GF-D8 (cell line): ENCODE results near the gene C12orf43.
"Not testable (repeated sequence)": the region's sequence is repeated elsewhere in the genome, so short reads cannot be mapped to it uniquely, and the experiment has no call there.

ENCODE experiments used
- DNase-seq: peaks from one replicate; lab custom pipeline; 2025; lab: John Stamatoyannopoulos, UW

C12orf43 gene, protein sequence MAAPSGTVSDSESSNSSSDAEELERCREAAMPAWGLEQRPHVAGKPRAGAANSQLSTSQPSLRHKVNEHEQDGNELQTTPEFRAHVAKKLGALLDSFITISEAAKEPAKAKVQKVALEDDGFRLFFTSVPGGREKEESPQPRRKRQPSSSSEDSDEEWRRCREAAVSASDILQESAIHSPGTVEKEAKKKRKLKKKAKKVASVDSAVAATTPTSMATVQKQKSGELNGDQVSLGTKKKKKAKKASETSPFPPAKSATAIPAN

DNA sequence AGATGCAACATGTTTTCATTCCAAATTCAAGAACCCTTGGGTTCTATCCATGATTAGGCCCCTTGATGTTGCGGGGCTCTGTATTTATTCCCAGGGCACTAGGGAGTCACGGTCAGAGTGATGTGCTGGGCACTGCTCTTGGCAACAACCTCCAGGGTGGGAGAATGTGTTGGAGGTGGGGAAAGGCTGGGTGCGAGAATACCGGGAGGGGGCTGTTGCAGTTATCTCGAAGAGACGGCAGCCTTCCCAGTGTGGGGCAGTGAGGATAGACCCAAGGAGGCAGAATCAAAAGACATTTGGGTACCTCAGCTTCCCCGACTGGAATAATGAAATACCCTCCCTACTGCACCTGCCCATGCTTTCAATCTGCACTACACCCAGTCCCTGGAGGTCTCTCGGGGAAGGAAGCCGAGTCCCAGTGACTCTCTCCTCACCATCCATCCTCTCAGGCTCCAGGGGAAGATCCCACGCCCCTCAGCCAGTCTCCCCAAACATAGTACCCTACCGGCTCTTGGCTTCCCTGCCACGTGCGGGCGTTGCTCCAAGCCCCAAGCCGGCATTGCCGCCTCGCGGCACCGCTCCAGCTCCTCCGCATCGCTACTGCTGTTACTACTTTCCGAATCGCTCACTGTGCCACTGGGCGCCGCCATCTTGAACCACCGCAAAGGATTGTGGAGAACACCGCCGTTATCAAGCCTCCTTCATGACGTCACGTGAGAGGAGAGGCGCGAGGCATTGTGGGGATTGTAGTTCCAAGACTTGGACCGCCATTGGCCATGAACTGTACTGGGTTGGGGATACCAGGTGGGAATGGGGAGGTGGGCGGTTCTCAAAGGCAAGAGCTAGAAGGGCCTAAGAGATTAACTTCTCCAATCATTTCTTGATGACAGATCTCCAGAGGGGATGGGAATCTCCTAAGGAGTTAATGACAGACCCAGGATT, at the start of gene C12orf43:
C12orf43 (minus strand) TSS at position 663 of the 942 bp plus-strand sequence; CDS start at position 650, 13 bp downstream.
- peak; percentile 69 for DNase-seq

DNA sequence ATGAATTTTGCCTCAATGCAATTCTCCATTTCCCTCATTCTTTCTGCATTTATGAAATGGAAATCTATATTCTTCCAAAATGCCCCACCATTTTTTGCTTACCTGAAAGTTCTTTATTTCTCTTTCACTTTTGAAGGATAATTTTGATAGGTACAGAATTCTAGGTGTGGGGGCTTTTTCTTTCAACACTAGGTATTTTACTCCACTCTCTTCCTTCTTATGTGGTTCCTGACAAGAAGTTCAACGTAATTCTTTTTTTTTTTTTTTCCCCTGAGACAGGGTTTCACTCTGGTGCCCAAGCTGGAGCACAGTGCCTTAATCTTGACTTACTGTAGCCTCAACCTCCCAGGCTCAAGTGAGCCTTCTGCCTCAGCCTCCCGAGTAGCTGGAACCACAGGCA, 49.1 kb upstream of the C12orf43 start:
- no peak for DNase-seq

DNA sequence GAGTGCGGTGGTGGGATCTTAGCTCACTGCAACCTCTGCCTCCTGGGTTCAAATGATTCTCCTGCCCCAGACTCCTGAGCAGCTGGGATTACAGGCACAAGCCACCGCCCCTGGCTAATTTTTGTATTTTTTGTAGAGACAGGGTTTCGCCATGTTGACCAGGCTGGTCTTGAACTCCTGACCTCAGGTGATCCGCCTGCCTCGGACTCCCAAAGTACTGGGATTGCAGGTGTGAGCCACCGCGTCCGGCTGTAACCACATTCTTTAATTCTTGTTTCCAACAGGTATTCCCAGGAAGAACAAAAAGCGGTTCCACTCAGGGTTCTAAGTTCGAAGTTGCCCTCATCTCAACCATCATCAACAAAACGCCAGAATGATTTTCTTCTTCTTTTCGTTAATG, 48.3 kb upstream of the C12orf43 start:
- DNase-seq: not testable (repeated sequence)

DNA sequence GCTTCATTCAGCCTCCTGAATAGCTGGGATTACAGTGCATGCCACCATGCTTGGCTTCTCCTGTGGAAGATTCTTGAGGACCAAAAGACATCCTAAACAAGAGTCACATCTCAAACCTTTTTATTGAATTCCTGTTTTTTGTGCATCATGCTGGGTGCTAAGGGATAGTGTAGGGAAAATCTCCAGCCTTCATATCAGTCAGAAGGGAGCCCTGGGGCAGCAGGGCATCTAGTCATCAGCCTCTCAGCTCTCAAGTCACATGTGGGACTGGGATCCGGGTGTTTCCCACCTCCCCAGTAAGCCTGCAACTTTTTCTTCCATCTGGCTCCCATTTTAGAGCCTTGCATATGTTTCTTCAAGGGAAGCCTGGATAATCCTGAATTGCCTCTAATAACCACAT, 47.8 kb upstream of the C12orf43 start:
- DNase-seq: no peak

DNA sequence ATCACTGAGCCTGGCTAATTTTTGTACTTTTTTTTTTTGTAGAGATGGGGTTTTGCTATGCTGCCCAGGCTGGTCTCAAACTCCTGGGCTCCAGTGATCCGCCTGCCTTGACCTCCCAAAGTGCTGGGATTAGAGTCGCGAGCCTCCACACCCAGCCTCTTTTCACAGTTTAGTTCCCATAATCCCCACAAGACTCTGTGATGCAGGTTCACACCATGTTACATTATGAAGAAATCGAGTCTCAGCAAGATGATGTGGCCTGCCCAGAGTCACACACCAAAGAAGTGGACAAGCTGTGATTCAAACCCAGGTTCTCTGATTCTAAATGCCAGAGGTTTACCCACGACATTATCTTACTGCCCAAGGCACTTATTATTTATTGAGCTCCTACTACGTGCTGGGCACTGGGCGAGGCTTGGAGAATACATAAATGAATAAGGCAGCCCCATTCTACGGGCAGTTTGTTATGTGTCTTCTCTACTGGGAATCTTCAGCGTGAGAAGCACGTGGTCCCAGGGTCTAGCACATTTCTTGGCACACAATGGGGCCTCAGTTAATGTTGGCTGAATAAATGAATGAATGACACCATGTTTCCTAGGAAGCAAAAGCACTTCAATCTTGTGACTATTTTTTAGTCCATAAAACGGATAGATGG, 46.2 kb upstream of the C12orf43 start:
- no peak for DNase-seq

DNA sequence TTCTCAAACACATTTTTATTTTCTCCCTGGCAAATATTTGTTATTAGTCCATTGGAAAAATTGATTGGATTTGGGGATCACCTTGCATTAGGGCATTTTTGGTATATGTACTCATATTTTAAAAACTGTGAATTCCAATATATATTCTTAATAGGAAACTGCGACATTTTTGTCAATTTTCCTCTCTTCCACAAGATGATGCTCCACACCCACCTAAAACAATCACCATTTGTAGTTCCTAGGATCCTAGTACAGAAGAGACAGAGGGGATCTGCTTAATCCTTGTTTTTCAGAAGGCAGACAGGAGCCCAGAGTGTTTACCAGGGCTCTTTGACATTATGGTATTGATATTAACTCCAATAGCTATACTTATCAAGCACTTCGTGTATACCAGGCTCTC, 45.5 kb upstream of the C12orf43 start:
- peak; percentile 10 for DNase-seq

DNA sequence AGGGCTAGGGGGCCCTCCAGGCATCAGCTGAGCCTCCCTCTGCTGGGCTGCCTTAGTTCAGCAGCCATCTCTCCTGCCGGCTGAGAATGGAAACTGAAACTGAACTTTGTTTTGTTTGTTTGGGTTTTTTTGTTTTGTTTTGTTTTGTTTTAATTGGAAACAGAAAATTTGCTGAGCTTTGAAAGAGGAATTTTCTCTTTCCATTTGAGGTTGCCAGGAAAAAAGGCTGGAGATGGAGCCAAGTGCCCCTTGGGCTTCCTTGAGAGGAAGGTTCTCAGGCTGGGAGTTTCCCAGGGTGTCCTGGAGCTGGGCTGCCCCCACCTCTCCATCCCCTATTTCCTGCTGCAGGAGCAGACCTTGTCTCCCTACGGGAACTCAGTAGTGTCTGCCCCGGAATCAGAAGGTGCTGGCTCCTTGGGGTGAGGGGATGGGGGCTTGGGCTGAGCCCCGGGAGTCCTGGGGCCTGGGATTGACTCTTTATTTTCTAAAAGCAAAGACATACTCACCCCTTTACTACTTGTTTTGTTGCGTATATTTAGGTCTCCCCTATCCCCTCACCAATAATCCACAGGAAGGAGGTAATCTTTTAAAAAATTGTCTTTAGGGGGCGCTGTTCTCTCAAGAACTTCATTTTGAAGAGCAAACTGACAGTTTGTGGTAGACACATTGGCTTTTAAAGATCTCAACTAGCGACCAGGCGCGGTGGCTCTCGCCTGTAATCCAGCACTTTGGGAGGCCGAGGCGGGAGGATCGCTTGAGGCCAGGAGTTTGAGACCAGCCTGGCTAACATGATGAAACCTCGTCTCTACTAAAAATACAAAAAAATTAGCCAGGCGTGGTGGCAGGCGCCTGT, 44.1 kb upstream of the C12orf43 start:
- no peak for DNase-seq

DNA sequence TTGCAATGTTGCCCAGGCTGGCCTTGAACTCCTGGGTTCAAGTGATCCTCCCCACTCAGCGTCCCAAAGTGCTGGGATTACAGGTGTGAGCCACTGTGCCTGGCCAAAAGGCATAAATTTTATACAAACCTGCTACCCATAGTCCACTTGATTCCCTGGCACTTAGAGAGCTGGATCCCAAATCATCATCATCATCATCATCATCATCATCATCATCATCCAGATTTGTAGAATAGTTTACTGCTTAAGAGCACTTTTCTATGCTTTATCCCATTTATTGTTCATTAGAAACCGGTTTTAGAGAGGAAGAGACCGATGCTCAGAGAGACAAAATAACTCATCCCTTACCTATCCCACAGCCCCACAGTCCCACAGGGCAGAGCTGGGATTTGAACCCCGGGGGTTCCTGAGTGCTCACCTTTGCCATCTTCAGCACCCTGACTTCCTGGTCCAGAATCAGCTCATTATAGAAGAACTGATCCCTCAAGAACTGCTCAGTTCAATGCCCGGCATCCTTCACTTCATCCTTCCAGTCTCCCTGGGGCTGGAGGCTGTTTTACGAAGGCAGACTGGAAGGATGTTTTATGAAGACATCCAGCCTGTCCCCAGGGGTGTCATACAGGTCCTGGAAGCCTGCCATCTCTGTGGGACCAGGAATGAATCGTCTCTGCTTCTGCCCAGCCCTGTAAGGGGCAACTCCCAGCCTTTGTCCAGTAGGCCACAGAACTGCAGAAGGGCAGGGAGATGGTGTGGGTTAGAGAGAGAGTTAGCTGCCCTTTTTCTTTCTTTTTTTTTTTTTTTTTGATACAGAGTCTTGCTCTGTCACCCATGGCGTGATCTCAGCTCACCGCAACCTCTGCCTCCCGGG, 43.0 kb upstream of the C12orf43 start:
- no peak for DNase-seq

DNA sequence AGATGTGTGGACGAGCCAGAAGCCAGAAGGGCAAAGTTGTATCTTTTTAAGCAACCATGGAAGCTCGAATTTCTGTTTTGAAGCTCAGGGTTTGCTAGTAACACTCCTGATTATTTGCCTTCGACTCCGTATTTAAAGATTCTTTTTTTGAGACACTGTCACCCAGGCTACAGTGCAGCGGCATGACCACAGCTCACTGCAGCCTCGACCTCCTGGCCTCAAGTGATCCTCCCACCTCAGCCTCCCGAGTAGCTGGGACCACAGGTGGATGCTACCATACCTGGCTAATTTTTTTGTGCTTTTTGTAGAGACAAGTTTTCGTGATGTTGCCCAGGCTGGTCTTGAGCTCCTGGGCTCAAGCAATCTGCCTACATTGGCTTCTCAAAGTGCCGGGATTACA, 41.5 kb upstream of the C12orf43 start:
- no peak for DNase-seq

DNA sequence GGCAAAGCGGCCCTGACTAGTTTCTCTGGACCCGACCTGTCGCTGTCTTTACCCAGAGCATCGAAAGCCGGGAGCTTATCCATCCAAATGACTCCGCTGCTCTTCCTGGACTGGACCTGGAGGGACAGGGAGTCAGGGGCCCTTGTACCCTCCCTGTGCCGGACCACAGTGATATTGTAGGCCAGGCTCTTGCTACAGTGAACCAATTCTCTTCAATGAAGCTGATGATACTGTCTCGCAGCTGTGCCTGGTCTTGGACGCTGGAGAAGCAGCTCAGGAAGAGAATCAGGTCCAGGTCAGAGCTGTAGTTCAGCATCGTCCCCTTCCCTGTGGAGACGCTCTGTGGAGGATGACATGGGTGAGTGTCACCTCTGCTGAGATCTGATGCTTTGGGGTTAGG, 37.4 kb upstream of the C12orf43 start:
- no peak for DNase-seq

DNA sequence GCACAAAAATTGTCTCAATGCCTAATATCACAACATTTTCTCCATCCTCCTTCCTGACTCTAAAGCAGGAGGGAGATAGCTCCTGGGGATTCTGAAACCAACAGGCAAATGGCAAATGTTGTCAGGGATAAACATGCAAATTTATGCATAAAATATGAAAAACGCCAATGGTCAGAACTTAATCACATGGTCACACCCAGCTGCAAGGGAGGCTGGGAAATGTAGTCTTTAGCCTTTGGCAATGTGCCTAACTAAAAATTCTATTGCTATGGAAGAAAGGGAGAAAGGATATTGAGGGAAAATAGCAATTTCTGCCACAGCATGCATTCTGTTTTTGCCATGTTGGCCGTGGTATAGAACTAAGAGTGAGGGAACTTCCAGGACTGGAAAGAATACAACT, 34.4 kb upstream of the C12orf43 start:
- no peak for DNase-seq

DNA sequence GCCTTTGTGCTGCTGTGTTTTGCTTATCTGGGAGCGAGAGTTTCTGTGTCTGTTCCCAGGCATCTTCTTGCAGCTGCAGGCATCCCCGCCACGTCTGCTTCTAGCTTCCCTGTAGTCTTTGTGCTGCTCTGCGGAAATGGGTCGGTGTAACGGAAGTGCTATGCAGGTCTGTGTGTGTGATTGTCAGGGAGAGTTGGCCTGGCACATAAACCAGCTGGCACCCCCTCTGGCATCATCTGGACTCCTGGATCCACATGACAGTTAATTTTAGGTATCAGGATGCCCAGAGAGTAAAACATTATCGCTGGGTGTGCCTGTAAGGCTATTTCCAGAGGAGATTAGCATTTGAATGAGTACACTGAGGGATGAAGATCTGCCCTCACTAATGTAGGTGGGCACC, 32.2 kb upstream of the C12orf43 start:
- DNase-seq: no peak

DNA sequence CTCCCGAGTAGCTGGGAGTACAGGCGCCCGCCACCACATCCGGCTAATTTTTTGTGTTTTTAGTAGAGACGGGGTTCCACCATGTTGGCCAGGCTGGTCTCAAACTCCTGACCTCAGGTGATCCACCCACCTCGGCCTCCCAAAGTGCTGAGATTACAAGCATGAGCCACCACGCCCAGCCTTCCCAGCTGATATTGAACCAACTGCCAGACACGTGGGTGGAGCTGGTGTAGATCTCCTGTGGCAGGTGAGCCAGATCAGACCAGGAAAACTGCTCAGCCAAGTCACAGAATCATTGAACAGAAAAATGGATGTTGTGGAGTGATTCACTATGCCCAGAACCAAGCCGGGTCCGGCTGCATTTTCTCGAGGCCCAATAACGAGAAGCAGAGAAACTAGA, 31.1 kb upstream of the C12orf43 start:
- DNase-seq: not testable (repeated sequence)

DNA sequence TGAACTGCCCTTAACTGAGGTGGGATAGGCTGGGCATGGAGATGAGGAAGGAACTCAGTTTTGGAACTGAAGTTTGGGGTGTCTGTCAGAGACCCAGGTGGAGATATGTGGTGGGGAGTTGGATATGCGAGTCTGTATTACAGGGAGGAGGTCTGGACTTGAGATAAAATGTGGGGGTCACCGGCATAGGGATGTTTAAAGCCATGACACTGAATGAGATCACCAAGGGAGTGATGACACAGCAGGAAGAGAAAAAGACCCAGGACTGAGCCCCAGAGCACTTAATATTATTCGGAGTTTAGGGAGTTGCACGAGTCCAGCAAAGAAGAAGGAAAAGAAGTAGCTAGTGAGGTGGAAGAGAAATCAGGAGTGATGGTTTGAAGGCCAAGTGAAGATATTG, 26.8 kb upstream of the C12orf43 start:
- DNase-seq: no peak

DNA sequence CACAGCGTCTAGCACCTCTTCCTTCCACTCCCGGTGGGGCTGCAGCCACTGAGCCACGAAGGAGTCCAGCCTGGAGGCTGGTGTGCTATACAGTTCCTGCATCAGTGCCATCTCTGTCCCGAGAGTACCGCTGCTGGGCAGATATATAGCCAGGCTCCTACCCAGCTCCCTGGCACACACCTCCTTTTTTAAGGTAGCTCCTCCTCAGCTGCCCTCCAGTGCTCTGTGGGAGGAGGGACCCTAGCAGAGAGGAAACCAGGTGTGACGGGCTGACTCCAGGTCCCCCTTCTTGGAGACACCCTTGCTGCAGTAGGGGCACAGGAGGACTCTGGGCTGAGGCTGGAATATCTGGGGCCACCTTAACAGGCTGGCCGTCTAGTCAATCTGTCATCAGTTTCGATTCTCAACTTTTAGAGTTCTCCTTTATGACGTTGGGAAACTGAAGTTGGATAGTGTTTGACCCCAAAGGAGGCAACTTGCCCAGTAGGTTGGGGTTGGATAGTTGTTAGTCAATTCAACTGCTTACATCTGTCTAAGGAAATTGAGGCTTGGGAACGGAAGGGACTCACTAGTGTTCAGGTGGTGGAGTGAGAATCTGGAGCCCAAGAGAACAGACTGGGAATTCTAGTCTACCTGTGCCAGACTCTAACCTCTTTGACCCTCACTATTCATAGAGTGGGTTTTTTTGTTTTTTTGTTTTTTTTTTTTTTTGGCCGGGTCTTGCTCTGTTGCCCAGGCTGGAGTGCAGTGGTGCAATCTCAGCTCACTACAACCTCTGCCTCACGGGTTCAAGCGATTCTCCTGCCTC, 22.8 kb upstream of the C12orf43 start, which contains the start of gene OASL:
OASL (minus strand) TSS at position 386 of the 808 bp plus-strand sequence; CDS start at position 111, 275 bp downstream.
- no peak for DNase-seq

DNA sequence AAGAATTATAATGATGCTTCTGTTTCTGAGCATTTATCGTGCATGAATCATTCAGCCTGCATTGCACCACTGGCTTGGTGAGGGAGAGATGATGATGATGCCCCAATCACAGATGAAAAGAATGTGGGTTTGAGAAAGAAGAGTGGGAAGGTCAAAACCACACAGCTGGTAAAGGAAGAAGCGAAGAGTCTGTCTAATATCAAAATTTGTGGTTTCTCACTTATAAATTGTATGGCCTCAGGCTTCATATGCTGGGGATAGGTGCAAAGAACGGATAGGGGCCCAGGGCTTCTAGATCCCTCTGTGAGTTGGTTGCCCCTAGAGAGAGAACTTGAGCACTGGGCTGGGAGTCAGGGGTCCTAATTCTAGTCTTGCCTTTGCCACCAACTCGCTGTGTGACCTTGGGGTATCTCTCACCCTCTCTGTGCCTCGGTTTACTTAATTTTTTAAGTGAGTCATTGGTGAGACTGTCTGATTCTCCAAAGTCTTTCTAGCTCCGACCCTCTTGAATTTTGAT, 20.6 kb upstream of the C12orf43 start:
- no peak for DNase-seq

DNA sequence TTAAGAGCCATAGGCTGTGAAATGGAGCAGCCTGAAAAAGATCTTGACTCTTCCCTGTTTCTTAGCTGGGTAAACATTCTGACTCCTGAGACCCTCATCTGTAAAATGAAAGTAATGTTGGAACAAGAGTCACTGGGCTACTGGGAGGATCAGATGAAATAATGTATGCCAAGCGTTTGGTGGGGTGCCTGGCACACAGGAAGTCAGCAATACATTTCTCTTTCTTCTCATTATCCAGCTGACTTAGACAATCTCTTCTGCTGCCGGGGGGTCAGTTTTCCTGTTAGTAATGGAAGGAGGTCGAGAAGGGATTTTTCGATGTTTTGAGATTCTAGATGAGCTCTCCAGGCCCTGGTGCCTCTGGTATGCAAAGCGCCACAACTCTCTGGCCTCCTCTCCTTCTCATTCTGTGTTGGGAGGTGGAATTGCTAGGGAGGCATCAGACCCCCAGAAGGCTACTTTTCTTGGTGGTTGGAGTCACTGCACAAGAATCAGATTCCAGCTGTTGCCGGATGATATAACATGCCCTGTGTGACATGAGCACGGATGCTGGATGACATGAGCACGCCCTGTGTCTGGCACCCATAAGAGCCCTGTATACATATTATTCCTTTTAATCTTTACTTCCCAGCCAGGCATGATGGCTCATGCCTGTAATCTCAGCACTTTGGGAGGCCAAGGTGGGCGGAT, 18.5 kb upstream of the C12orf43 start:
- no peak for DNase-seq

DNA sequence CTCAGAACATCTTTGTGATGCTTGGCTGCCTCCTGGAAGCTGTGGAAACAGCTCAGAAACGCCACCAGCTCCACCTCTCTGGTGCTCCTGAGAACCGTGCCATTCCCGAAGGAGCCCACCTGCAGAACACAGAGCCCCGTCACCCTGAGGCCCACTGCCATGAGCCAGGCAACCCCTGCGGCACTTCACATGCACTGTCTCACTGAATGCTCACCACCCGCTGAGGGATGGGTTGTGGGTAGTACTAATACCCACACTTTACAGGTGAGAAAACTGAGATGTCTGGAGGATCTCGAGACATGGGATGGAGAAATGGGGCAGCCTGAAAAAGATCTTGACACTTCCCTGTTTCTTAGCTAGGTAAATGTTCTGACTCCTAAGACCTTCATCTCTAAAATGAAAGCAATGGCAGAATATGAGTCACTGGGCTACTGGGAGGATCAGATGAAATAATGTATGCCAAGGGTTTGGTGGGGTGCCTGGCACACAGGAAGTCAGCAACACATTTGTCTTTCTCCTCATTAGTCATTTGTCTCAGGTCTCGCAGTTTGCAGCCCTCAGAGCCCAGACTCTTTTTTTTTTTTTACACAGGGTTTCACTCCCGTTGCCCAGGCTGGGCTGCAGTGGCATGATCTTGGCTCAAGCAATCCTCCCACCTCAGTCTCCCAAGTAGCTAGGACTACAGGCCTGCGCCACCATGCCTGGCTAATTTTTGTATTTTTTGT, 17.5 kb upstream of the C12orf43 start:
- no peak for DNase-seq
